Endothelial cell of umbilical vein (primary cell): Measurements from ENCODE around the gene MAST4. TPM values are rescaled to one million over a fixed set of nuclear protein-coding genes. Genes with fewer than 3 reads are reported as not detected.

Source experiments
- BruUV-seq: library from RNA; stranded (reverse); fragments of 400-500 nt; replicated peaks from 2 replicates; lab custom pipeline; 2021; lab: Mats Ljungman, UMichigan
- CTCF ChIA-PET: fragments of 300-600, 350-600 bp; sonication (Branson Sonifier 250); formaldehyde crosslinking; loops from one replicate; lab custom pipeline; 2021; ENCODE audit warnings: antibody characterized with exemption, inconsistent platforms; lab: Charles Lee
- POLR2A ChIA-PET: fragments of 300-600, 350-600 bp; sonication (Branson Sonifier 250); formaldehyde crosslinking; loops from one replicate; lab custom pipeline; 2021; ENCODE audit warnings: antibody characterized with exemption, inconsistent platforms; lab: Charles Lee
- DNase-seq: peaks from one replicate; pipeline ENCODE4 v3.0.0-alpha.2; 2011; ENCODE audit warnings: low read depth, low spot score
- FAIRE-seq: peaks from 2 replicates; lab custom pipeline; 2011; peaks lifted over from hg19 to GRCh38; lab: Jason Lieb, UNC
- H2AFZ ChIP-seq: 2 replicates; pipeline ENCODE4 v1.6.0; 2012; ENCODE audit warnings: low read depth, low read length, control low read depth, inconsistent platforms
- H3K27ac ChIP-seq: 2 replicates; pipeline ENCODE4 v1.5.1; 2011; ENCODE audit warnings: low read depth, mild to moderate bottlenecking, control low read depth, low read length, moderate library complexity; ENCODE audit not compliant: insufficient read depth
- H3K27me3 ChIP-seq, 2 experiments: 2 replicates each; pipeline versions ENCODE4 v1.6.0 to v1.6.1; 2011; ENCODE audit warnings: low read length in 2 of 2, mixed read lengths in 1 of 2; ENCODE audit not compliant: control insufficient read depth in 2 of 2, insufficient read depth in 2 of 2
- H3K36me3 ChIP-seq, 2 experiments: 2 replicates in 1 of 2; 3 replicates in 1 of 2; pipeline ENCODE4 v1.5.1; 2011; ENCODE audit warnings: low read length in 2 of 2, mild to moderate bottlenecking in 1 of 2, moderate library complexity in 1 of 2; ENCODE audit not compliant: control insufficient read depth in 2 of 2, insufficient read depth in 2 of 2; ENCODE audit errors: extremely low read depth in 1 of 2
- H3K4me1 ChIP-seq: 3 replicates; pipeline ENCODE4 v1.5.1; 2011; ENCODE audit warnings: mild to moderate bottlenecking, low read length; ENCODE audit not compliant: control insufficient read depth, insufficient read depth; ENCODE audit errors: extremely low read depth
- H3K4me2 ChIP-seq: 2 replicates; pipeline ENCODE4 v1.6.1; 2011; ENCODE audit warnings: low read length, control low read depth, mixed read lengths; ENCODE audit not compliant: insufficient read depth
- H3K4me3 ChIP-seq, 3 experiments: fragments of 200-600 bp in 1 of 3; sonication (generic), shearing (Covaris generic) in 1 of 3; replicated peaks in 1 of 3; 2 replicates each; pipeline ENCODE4 v1.5.1; 2011 to 2016; ENCODE audit warnings: control low read depth in 3 of 3, low read length in 3 of 3, mild to moderate bottlenecking in 2 of 3, inconsistent platforms in 1 of 3, low read depth in 1 of 3, moderate library complexity in 1 of 3; ENCODE audit not compliant: insufficient read depth in 1 of 3
- H3K79me2 ChIP-seq: 2 replicates; pipeline ENCODE4 v1.6.0; 2012; ENCODE audit warnings: low read length, inconsistent platforms; ENCODE audit not compliant: control insufficient read depth, insufficient read depth
- H3K9ac ChIP-seq: replicated peaks from 2 replicates; pipeline ENCODE3; 2011; ENCODE audit warnings: low read length, control low read depth; ENCODE audit not compliant: insufficient read depth; ENCODE audit errors: extremely low read depth
- H3K9me1 ChIP-seq: replicated peaks from 3 replicates; pipeline ENCODE4 v1.6.0; 2011; ENCODE audit warnings: mild to moderate bottlenecking, low read length; ENCODE audit not compliant: control insufficient read depth, insufficient read depth; ENCODE audit errors: extremely low read depth
- H3K9me3 ChIP-seq: replicated peaks from 2 replicates; pipeline ENCODE4 v1.5.1; 2012; ENCODE audit warnings: low read length, inconsistent platforms; ENCODE audit not compliant: control insufficient read depth, insufficient read depth
- H4K20me1 ChIP-seq: replicated peaks from 2 replicates; pipeline ENCODE3; 2011; ENCODE audit warnings: mild to moderate bottlenecking, low read length; ENCODE audit not compliant: control insufficient read depth, insufficient read depth; ENCODE audit errors: extremely low read depth
- CTCF ChIP-seq, 2 donors: IDR thresholded peaks; 1 replicate in 1 of 2; 2 replicates in 1 of 2; pipeline ENCODE4 v1.5.1; 2011; ENCODE audit warnings: low read length in 2 of 2, mild to moderate bottlenecking in 2 of 2, moderate library complexity in 2 of 2, control low read depth in 1 of 2, inconsistent platforms in 1 of 2, low read depth in 1 of 2; ENCODE audit not compliant: insufficient read depth in 1 of 2; ENCODE audit errors: extremely low read depth in 1 of 2
- EZH2 ChIP-seq: IDR thresholded peaks from 2 replicates; pipeline ENCODE4 v1.6.1; 2012; ENCODE audit warnings: borderline replicate concordance, low read depth, mild to moderate bottlenecking, moderate library complexity, low read length, inconsistent platforms; ENCODE audit not compliant: severe bottlenecking
- FOS ChIP-seq: IDR thresholded peaks from 2 replicates; pipeline ENCODE4 v1.6.1; 2011; ENCODE audit warnings: mild to moderate bottlenecking, low read length, moderate library complexity, borderline replicate concordance; ENCODE audit not compliant: insufficient read depth
- GATA2 ChIP-seq: IDR thresholded peaks from 2 replicates; pipeline ENCODE4 v1.7.0; 2011; ENCODE audit warnings: low read depth, mild to moderate bottlenecking, moderate library complexity, mixed read lengths, low read length; ENCODE audit not compliant: insufficient read length, insufficient read depth
- JUN ChIP-seq: IDR thresholded peaks from 2 replicates; pipeline ENCODE4 v1.6.1; 2011; ENCODE audit warnings: borderline replicate concordance, low read depth; ENCODE audit not compliant: insufficient read length, insufficient read depth
- MAX ChIP-seq: IDR thresholded peaks from 2 replicates; pipeline ENCODE4 v1.6.1; 2011; ENCODE audit not compliant: insufficient read depth, insufficient read length
- MYC ChIP-seq: IDR thresholded peaks from one replicate; pipeline ENCODE4 v1.6.1; 2011; ENCODE audit warnings: mild to moderate bottlenecking, low read depth, low read length
- POLR2A ChIP-seq: IDR thresholded peaks from 2 replicates; pipeline ENCODE4 v1.6.1; 2012; ENCODE audit warnings: low read depth, mild to moderate bottlenecking, control low read depth, low read length
- POLR2AphosphoS5 ChIP-seq: IDR thresholded peaks from 2 replicates; pipeline ENCODE4 v1.6.1; 2012; ENCODE audit warnings: low read depth, mild to moderate bottlenecking, control low read depth, low read length, moderate library complexity; ENCODE audit not compliant: insufficient read depth
- dilution Hi-C: fragments of 300-500 bp; cut with MboI; formaldehyde crosslinking; loops from one replicate; pipeline ENCODE4 v1.15.0; 2019; ENCODE audit warnings: low sequenced_read_pairs; ENCODE audit not compliant: extremely low pct_ligation_motif_present
- intact Hi-C: fragments of 100-400 bp; cut with micrococcal nuclease; formaldehyde crosslinking; loops from one replicate; pipeline ENCODE4 v1.10.0; 2022
- polyA plus RNA-seq, 4 experiments: library from polyadenylated mRNA; depleted of rRNA in 3 of 4; stranded (reverse) in 3 of 4; unstranded in 1 of 4; fragments of >200 nt; gene quantifications; 2 replicates each; pipeline versions ENCODE4 v1.2.1 to v1.2.3, GENCODE V29; 2011 to 2012; ENCODE audit warnings: missing spikeins in 1 of 4
- total RNA-seq: library from RNA; stranded (reverse); gene quantifications from 2 replicates; pipeline ENCODE4 v1.2.3, GENCODE V29; 2021

MAST4 gene
- total and polyA plus RNA-seq, 2 donors (not counting 3 experiments of a cell fraction or from before 2014, with no cell fraction given): 40.2 to 116 TPM

- intact Hi-C loops: loop anchor here (2.0 to 5.0 kb wide), 3 partner anchors 69 to 182 kb away; no protein-coding TSS in a partner anchor
- no peak for FAIRE-seq
- Histone ChIP-seq H3K4me1 (no peaks in the 10 kb centered on the region), H3K9me1 (no peaks in the 10 kb centered on the region), H3K27me3 (no peaks in the 10 kb centered on the region), H3K9me3 (no peaks in the 10 kb centered on the region), H3K27ac (no peak overlapping the region), H3K4me2 (no peak overlapping the region), H3K36me3 (no peaks in the 10 kb centered on the region), H2AFZ (no peak overlapping the region), H3K79me2 (no peaks in the 10 kb centered on the region), H3K4me3 (no peak overlapping the region), H4K20me1 (no peaks in the 10 kb centered on the region), H3K9ac (no peak overlapping the region)
- ChIA-PET CTCF (interaction anchor here (0.5 to 4.3 kb wide), 5 partner anchors 11 to 1258 kb away, joined by 3 to 21 read pairs (median 3); no protein-coding TSS in a partner anchor), POLR2A (no interaction called here)
- BruUV-seq: no TSS peak
- no peak for TF ChIP-seq JUN
- TF ChIP-seq FOS: no peak
- no peak for TF ChIP-seq EZH2
- DNase-seq: no peak
- dilution Hi-C loops: no loop called here
These were observed 393.6 kb downstream of the MAST4 start for GRCh38 chr5:66989781-66990180.

GRCh38 chr5:66991746-66992145, 395.6 kb downstream of the MAST4 start:
- no peaks in the 10 kb centered on the region for H3K36me3 ChIP-seq
- DNase-seq: no peak
- H3K9ac ChIP-seq: no peak overlapping the region
- intact Hi-C loops (no loop called here), dilution Hi-C loops (no loop called here)
- no peak overlapping the region for H3K4me3 ChIP-seq
- no peak overlapping the region for H3K27ac ChIP-seq
- no peak for FAIRE-seq
- H4K20me1 ChIP-seq: no peaks in the 10 kb centered on the region
- no peak for TF ChIP-seq MYC
- no peak for TF ChIP-seq GATA2
- no peak for TF ChIP-seq POLR2AphosphoS5
- TF ChIP-seq MAX: no peak
- TF ChIP-seq EZH2: no peak
- no peak for TF ChIP-seq FOS
- no peak for TF ChIP-seq POLR2A
- TF ChIP-seq CTCF (IDR thresholded peaks at IDR 0.05; ENCODE audit: extremely low read depth in 1 of 2, insufficient read depth in 1 of 2, low read depth in 1 of 2, low read length in 2 of 2): no peak
- no peak for TF ChIP-seq JUN
- no peaks in the 10 kb centered on the region for H3K9me3 ChIP-seq
- no peaks in the 10 kb centered on the region for H3K79me2 ChIP-seq
- no peaks in the 10 kb centered on the region for H3K9me1 ChIP-seq
- H2AFZ ChIP-seq: no peak overlapping the region
- BruUV-seq: no TSS peak
- H3K4me1 ChIP-seq: no peaks in the 10 kb centered on the region
- CTCF ChIA-PET: interaction anchor here (0.8 to 1.4 kb wide), 2 partner anchors 12 to 158 kb away, joined by 3 read pairs; no protein-coding TSS in a partner anchor
- H3K4me2 ChIP-seq: no peak overlapping the region
- H3K27me3 ChIP-seq: no peaks in the 10 kb centered on the region
- POLR2A ChIA-PET: no interaction called here
